Measurements from ENCODE around the gene SDK1.

DNA sequence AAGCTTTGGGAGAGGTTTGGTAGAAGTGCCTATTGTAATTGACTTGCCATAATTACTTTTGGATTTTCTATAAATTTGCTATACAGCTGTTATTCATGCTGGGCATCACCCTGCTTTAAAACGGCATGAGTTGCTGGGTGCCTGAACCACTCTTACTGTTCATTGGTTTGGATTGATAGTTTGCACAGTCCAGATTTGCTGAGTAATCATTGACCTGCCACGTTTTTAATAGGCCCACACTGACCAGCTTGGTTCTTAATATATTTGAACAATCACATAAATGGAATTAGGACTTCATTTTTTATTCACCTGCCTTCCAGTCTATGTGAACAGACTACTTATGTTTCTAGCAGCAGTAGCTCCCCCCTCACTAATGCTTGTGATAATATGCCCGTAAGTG lies 630.8 kb downstream of the SDK1 start:
- no peak for TF ChIP-seq POLR2A (IDR thresholded peaks at IDR 0.05)
- TF ChIP-seq, protein P1, sequence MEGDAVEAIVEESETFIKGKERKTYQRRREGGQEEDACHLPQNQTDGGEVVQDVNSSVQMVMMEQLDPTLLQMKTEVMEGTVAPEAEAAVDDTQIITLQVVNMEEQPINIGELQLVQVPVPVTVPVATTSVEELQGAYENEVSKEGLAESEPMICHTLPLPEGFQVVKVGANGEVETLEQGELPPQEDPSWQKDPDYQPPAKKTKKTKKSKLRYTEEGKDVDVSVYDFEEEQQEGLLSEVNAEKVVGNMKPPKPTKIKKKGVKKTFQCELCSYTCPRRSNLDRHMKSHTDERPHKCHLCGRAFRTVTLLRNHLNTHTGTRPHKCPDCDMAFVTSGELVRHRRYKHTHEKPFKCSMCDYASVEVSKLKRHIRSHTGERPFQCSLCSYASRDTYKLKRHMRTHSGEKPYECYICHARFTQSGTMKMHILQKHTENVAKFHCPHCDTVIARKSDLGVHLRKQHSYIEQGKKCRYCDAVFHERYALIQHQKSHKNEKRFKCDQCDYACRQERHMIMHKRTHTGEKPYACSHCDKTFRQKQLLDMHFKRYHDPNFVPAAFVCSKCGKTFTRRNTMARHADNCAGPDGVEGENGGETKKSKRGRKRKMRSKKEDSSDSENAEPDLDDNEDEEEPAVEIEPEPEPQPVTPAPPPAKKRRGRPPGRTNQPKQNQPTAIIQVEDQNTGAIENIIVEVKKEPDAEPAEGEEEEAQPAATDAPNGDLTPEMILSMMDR (IDR thresholded peaks at IDR 0.05): no peak
- TF ChIP-seq POLR2AphosphoS5 (IDR thresholded peaks at IDR 0.05): no peak
